GM12874 (cell line): ENCODE results near the gene DNAJB6.

Source experiments
- CTCF ChIP-seq: IDR thresholded peaks from 2 replicates; pipeline ENCODE4 v1.5.1; 2011; ENCODE audit warnings: low read depth, mild to moderate bottlenecking, control low read depth, low read length, moderate library complexity; ENCODE audit not compliant: insufficient read depth

The DNAJB6 gene

GRCh38 chr7:157336383-157337315 lies at the start of gene DNAJB6:
DNAJB6 (plus strand) TSS chr7:157337004; CDS start chr7:157358573, 21,569 bp downstream.
- no peak for TF ChIP-seq CTCF

GRCh38 chr7:157291404-157292080 lies 45.3 kb upstream of the DNAJB6 start:
- TF ChIP-seq CTCF: no peak

GRCh38 chr7:157292258-157292657 lies 44.5 kb upstream of the DNAJB6 start:
- TF ChIP-seq CTCF: no peak

- TF ChIP-seq CTCF: no peak
Observed at GRCh38 chr7:157292770-157293412, 43.9 kb upstream of the DNAJB6 start.

GRCh38 chr7:157293413-157293788 lies 43.4 kb upstream of the DNAJB6 start:
- no peak for TF ChIP-seq CTCF

GRCh38 chr7:157294773-157295172 lies 42.0 kb upstream of the DNAJB6 start:
- no peak for TF ChIP-seq CTCF

GRCh38 chr7:157295338-157295737 lies 41.5 kb upstream of the DNAJB6 start:
- no peak for TF ChIP-seq CTCF
